Caco-2 (cell line): ENCODE results near the gene GNG7. TPM values are rescaled to one million over a fixed set of nuclear protein-coding genes. Genes with fewer than 3 reads are reported as not detected.
A peak's percentile ranks its signal among the peaks of the same experiment; 100 is the strongest.

Source experiments
- BruUV-seq: library from RNA; stranded (reverse); fragments of 400-500 nt; replicated peaks from 2 replicates; lab custom pipeline; 2021; lab: Mats Ljungman, UMichigan
- CTCF ChIA-PET: fragments of 300-600 bp; sonication (Branson Sonifier 250); formaldehyde crosslinking; loops from one replicate; lab custom pipeline; 2022; ENCODE audit warnings: antibody characterized with exemption; lab: Charles Lee
- POLR2A ChIA-PET: fragments of 300-600 bp; sonication (Branson Sonifier 250); formaldehyde crosslinking; loops from one replicate; lab custom pipeline; 2022; ENCODE audit warnings: antibody characterized with exemption; lab: Charles Lee
- DNase-seq, 2 experiments: peaks; one replicate each; pipeline versions ENCODE4 v3.0.0 to v3.0.0-alpha.2; 2020 to 2022
- H3K27me3 ChIP-seq: replicated peaks from 2 replicates; pipeline ENCODE4 v1.6.0; 2011; ENCODE audit warnings: low read length; ENCODE audit not compliant: control insufficient read depth, insufficient read depth
- H3K36me3 ChIP-seq: 2 replicates; pipeline ENCODE4 v1.5.1; 2011; ENCODE audit warnings: low read length; ENCODE audit not compliant: control insufficient read depth, insufficient read depth
- H3K4me1 ChIP-seq: fragments of 250-450 bp; sonication (Bioruptor Pico); 2 replicates; pipeline ENCODE4 v1.5.1; 2020; ENCODE audit warnings: mild to moderate bottlenecking
- H3K4me3 ChIP-seq: 2 replicates; pipeline ENCODE4 v1.5.1; 2011; ENCODE audit warnings: low read depth, mild to moderate bottlenecking, control low read depth, low read length
- H3K9me3 ChIP-seq: fragments of 250-450 bp; sonication (Bioruptor Pico); 2 replicates; pipeline ENCODE4 v1.5.1; 2020; ENCODE audit warnings: mild to moderate bottlenecking, moderate library complexity
- H3K27ac Mint-ChIP-seq: one replicate; pipeline ENCODE4 v1.8.0; 2022; ENCODE audit warnings: mixed read lengths; ENCODE audit not compliant: unreplicated experiment
- H3K27me3 Mint-ChIP-seq: one replicate; pipeline ENCODE4 v1.8.0; 2022; ENCODE audit warnings: mixed read lengths; ENCODE audit not compliant: insufficient read depth, unreplicated experiment
- H3K36me3 Mint-ChIP-seq: one replicate; pipeline ENCODE4 v1.8.0; 2022; ENCODE audit warnings: mild to moderate bottlenecking, mixed read lengths; ENCODE audit not compliant: insufficient read depth, unreplicated experiment
- H3K4me1 Mint-ChIP-seq: one replicate; pipeline ENCODE4 v1.8.0; 2022; ENCODE audit warnings: low read depth, mixed read lengths; ENCODE audit not compliant: unreplicated experiment
- H3K4me3 Mint-ChIP-seq: one replicate; pipeline ENCODE4 v1.8.0; 2022; ENCODE audit warnings: mild to moderate bottlenecking, moderate library complexity, mixed read lengths; ENCODE audit not compliant: unreplicated experiment
- H3K9me3 Mint-ChIP-seq: one replicate; pipeline ENCODE4 v1.8.0; 2022; ENCODE audit warnings: mixed read lengths; ENCODE audit not compliant: unreplicated experiment
- intact Hi-C: fragments of 100-400 bp; cut with micrococcal nuclease; formaldehyde crosslinking; loops from one replicate; pipeline ENCODE4 v1.10.0; 2022; ENCODE audit not compliant: unreplicated experiment
- total RNA-seq: library from RNA; stranded (reverse); gene quantifications from 2 replicates; pipeline ENCODE4 v1.2.3, GENCODE V29; 2022
- TF ChIP-seq, protein P1 (sequence below), 2 experiments: fragments of 200-600 bp in 1 of 2; IDR thresholded peaks; 1 replicate in 1 of 2; 2 replicates in 1 of 2; pipeline versions ENCODE4 v1.5.1 to v1.8.0; 2011 to 2022; ENCODE audit warnings: antibody characterized with exemption in 1 of 2, control low read depth in 1 of 2, inconsistent platforms in 1 of 2, low read depth in 1 of 2, low read length in 1 of 2, mild to moderate bottlenecking in 1 of 2, moderate library complexity in 1 of 2; ENCODE audit not compliant: insufficient read depth in 1 of 2, severe bottlenecking in 1 of 2, unreplicated experiment in 1 of 2

The GNG7 gene
- total RNA-seq, 1 experiment from 2014 or later = 0.43 TPM

DNA sequence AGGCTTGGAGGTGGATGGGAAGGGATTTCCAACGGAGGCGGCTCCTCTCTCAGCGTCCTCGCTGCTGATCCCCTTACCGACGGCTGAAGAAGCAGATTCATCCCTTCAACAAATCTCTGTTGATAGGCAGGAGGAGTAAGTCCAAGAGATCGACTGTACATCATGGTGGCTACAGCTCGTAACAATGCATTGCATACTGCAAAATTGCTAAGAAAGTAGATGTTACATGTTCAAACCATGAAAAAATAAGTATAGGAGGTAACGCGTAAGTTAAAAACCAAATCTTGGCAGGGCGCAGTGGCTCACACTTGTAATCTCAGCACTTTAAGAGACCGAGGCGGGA, 37.8 kb upstream of the GNG7 start:
- Histone ChIP-seq H3K4me1 (no peaks in the 10 kb centered on the region), H3K4me3 (no peak overlapping the region), H3K36me3 (no peaks in the 10 kb centered on the region), H3K27me3 (no peaks in the 10 kb centered on the region), H3K9me3 (no peaks in the 10 kb centered on the region)
- ChIA-PET CTCF (no interaction called here), POLR2A (no interaction called here)
- no peaks in the 10 kb centered on the region for H3K27me3 Mint-ChIP-seq
- intact Hi-C loops = no loop called here
- H3K9me3 Mint-ChIP-seq = no peaks in the 10 kb centered on the region
- BruUV-seq = no TSS peak
- DNase-seq = no peak
- H3K4me3 Mint-ChIP-seq = peak overlapping the region; percentile 78
- TF ChIP-seq, protein P1, sequence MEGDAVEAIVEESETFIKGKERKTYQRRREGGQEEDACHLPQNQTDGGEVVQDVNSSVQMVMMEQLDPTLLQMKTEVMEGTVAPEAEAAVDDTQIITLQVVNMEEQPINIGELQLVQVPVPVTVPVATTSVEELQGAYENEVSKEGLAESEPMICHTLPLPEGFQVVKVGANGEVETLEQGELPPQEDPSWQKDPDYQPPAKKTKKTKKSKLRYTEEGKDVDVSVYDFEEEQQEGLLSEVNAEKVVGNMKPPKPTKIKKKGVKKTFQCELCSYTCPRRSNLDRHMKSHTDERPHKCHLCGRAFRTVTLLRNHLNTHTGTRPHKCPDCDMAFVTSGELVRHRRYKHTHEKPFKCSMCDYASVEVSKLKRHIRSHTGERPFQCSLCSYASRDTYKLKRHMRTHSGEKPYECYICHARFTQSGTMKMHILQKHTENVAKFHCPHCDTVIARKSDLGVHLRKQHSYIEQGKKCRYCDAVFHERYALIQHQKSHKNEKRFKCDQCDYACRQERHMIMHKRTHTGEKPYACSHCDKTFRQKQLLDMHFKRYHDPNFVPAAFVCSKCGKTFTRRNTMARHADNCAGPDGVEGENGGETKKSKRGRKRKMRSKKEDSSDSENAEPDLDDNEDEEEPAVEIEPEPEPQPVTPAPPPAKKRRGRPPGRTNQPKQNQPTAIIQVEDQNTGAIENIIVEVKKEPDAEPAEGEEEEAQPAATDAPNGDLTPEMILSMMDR (IDR thresholded peaks at IDR 0.05; ENCODE audit: insufficient read depth in 1 of 2, low read depth in 1 of 2, low read length in 1 of 2, severe bottlenecking in 1 of 2, unreplicated experiment in 1 of 2) = no peak
- no peak overlapping the region for H3K27ac Mint-ChIP-seq
- no peaks in the 10 kb centered on the region for H3K4me1 Mint-ChIP-seq
- no peaks in the 10 kb centered on the region for H3K36me3 Mint-ChIP-seq

DNA sequence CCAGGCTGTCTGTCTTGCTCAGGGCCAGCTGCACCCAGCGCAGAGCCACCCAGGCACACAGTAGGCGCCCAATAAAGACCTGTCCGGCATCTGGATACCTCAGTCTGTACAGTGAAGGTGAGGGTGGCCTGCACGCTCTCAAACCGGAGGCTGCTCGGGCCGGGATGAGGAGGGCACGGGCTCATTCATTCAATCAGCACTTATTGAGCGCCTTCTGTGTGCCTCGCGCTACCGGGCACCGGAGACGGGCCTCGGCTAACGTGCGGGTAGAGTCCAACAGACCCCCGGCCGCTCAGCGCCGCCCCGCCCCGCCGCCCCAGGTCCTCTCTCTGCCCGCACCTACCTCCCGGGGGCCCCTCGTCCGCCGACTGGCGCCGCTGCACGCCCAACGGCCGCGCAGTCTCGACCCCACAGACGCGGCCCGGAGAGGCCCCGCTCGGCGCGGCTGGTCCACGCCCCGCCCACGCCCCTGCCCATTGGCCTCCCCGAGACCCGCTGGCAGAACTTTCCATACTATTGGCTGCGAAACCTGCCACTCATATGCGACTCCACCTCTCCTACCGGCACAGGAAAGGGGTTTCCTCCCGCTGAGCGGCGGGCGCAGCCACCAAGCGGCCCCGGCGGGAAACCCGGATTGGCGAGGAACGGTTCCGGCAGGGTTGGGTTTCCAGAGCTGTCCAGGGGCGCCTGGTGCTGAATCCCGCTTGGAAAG, 37.3 kb upstream of the GNG7 start, which contains the start of gene SLC39A3:
Gene SLC39A3 (minus strand): TSS at position 416 of the 712 bp plus-strand sequence. CDS start 2,760 bp downstream, outside the sequence.
- peak; percentile 99 for DNase-seq
- CTCF ChIA-PET = no interaction called here
- intact Hi-C loops = loop anchor here (2.0 kb wide), 1 partner anchor 45 kb away; the partner anchor contains the start of gene THOP1
- H3K4me1 Mint-ChIP-seq = no peaks in the 10 kb centered on the region
- TF ChIP-seq, protein P1 (IDR thresholded peaks at IDR 0.05; ENCODE audit: insufficient read depth in 1 of 2, low read depth in 1 of 2, low read length in 1 of 2, severe bottlenecking in 1 of 2, unreplicated experiment in 1 of 2) = no peak
- peak within 1 kb of the TSS; percentile 78 for H3K4me3 Mint-ChIP-seq
- no peaks in the 10 kb centered on the region for H3K27me3 Mint-ChIP-seq
- no peaks in the 10 kb centered on the region for H3K36me3 Mint-ChIP-seq
- no peaks in the 10 kb centered on the region for H3K4me1 ChIP-seq
- no peaks in the 10 kb centered on the region for H3K36me3 ChIP-seq
- H3K27ac Mint-ChIP-seq = peak within 1 kb of the TSS; percentile 63
- BruUV-seq = no TSS peak
- H3K9me3 ChIP-seq = no peaks in the 10 kb centered on the region
- H3K4me3 ChIP-seq = peak within 1 kb of the TSS; percentile 70
- H3K27me3 ChIP-seq = no peaks in the 10 kb centered on the region
- POLR2A ChIA-PET = no interaction called here
- H3K9me3 Mint-ChIP-seq = no peaks in the 10 kb centered on the region

GRCh38 chr19:2736550-2737190, 34.2 kb upstream of the GNG7 start:
- TF ChIP-seq, protein P1 (IDR thresholded peaks at IDR 0.05; ENCODE audit: insufficient read depth in 1 of 2, low read depth in 1 of 2, low read length in 1 of 2, severe bottlenecking in 1 of 2, unreplicated experiment in 1 of 2) = no peak
- Mint-ChIP-seq H3K27ac (no peak overlapping the region), H3K4me3 (no peak overlapping the region), H3K4me1 (no peaks in the 10 kb centered on the region), H3K9me3 (no peaks in the 10 kb centered on the region), H3K27me3 (no peaks in the 10 kb centered on the region), H3K36me3 (no peaks in the 10 kb centered on the region)
- no TSS peak for BruUV-seq
- CTCF ChIA-PET = interaction anchor here (1.2 kb wide), 1 partner anchor 88 kb away, joined by 3 read pairs; no protein-coding TSS in a partner anchor
- DNase-seq = no peak
- no peak overlapping the region for H3K4me3 ChIP-seq
- POLR2A ChIA-PET = no interaction called here
- no peaks in the 10 kb centered on the region for H3K9me3 ChIP-seq
- intact Hi-C loops = no loop called here
- H3K4me1 ChIP-seq = no peaks in the 10 kb centered on the region
- H3K36me3 ChIP-seq = no peaks in the 10 kb centered on the region
- H3K27me3 ChIP-seq = no peaks in the 10 kb centered on the region
